DND-41 (cell line): Measurements from ENCODE around the gene CEMIP.

Source experiments
- EZH2 ChIP-seq: IDR thresholded peaks from 3 replicates; pipeline ENCODE4 v1.6.1; 2012; ENCODE audit warnings: borderline replicate concordance, low read depth, mild to moderate bottlenecking, moderate library complexity, low read length, inconsistent platforms; ENCODE audit not compliant: severe bottlenecking
- TF ChIP-seq, protein P1 (sequence below): IDR thresholded peaks from 2 replicates; pipeline ENCODE4 v1.5.1; 2012; ENCODE audit warnings: borderline replicate concordance, low read length, moderate library complexity, mild to moderate bottlenecking; ENCODE audit not compliant: poor library complexity, severe bottlenecking; ENCODE audit errors: extremely low read depth

DNA sequence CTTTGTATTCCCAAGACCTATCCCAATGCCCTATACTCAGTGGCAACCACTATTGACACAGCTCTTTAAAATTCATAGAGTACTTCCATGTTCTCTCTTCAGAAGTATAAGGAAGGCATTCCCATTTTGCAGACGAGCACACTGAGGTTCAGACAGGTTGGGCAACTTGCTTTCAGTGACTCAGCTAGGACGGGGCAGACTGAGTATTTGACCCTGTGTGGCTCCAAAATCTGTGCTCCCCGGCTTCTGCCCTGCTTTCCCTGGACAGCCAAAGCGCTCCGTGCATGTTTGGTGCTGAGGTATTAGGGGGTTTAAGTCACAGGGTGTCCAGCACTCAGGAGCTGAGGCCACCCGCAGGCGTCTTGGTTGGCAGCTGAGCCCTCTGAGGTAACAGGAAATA lies 59.5 kb downstream of the CEMIP start:
- TF ChIP-seq, protein P1, sequence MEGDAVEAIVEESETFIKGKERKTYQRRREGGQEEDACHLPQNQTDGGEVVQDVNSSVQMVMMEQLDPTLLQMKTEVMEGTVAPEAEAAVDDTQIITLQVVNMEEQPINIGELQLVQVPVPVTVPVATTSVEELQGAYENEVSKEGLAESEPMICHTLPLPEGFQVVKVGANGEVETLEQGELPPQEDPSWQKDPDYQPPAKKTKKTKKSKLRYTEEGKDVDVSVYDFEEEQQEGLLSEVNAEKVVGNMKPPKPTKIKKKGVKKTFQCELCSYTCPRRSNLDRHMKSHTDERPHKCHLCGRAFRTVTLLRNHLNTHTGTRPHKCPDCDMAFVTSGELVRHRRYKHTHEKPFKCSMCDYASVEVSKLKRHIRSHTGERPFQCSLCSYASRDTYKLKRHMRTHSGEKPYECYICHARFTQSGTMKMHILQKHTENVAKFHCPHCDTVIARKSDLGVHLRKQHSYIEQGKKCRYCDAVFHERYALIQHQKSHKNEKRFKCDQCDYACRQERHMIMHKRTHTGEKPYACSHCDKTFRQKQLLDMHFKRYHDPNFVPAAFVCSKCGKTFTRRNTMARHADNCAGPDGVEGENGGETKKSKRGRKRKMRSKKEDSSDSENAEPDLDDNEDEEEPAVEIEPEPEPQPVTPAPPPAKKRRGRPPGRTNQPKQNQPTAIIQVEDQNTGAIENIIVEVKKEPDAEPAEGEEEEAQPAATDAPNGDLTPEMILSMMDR: no peak
- no peak for TF ChIP-seq EZH2
